ENCODE data around the gene CYB5R3. TPM values are rescaled to one million over a fixed set of nuclear protein-coding genes. Genes with fewer than 3 reads are reported as not detected.
"Not testable (repeated sequence)": the region's sequence is repeated elsewhere in the genome, so short reads cannot be mapped to it uniquely, and the experiment has no call there.

Gene CYB5R3
- total RNA-seq, 4 donors from 2014 or later, result 134 to 200 (median 176) TPM

DNA sequence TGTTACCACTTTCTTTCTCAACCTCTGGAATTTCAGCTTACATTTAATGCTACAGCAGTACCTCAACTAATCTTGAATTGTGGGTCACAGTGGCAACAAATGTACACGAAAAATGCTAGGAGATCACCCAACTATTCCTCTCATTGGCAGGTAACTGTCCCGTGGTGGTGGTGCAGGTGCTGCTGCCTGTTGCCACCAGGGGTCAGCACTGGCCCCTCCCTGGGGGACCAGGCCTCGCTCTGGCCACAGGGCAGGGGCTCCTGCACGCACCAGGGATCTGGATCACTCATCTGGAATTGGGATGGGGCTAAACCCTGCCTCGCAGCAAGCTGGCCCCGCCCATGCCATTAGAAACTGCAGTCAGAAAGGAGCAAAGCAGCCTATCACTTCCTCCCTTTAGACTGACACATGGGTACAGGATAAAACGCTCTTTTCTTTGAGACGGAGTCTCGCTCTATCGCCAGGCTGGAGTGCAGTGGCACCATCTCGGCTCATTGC is 27.6 kb downstream of the CYB5R3 start:
- no peak overlapping the region for H3K4me3 ChIP-seq
- TF ChIP-seq EP300 (IDR thresholded peaks at IDR 0.05), result peak in 1 of 2 donors; percentile 33
- peak; percentile 64 to 82 (median 74) for TF ChIP-seq CTCF (IDR thresholded peaks at IDR 0.05)
- no peak for TF ChIP-seq POLR2A (IDR thresholded peaks at IDR 0.05)
- no peaks in the 10 kb centered on the region for H3K27me3 ChIP-seq
- no peaks in the 10 kb centered on the region for H3K9me3 ChIP-seq
- H3K27ac ChIP-seq, result peak overlapping the region in 3 of 4 donors; percentile 40 to 88 (median 80)
- 44 to 45% methylated on average over 11 of the region's 11 CpGs for WGBS, 2 donors
- peak in 1 of 2 donors; percentile 51 for DNase-seq (ENCODE audit: low spot score in 2 of 2)
- H3K4me1 ChIP-seq, result peaks cover 0 to 60% (median 29%) of the 10 kb centered on the region in 4 donors
- H3K36me3 ChIP-seq, result peaks cover 0 to 67% (median 5%) of the 10 kb centered on the region in 3 donors

GRCh38 chr22:42620084-42620483 is 29.1 kb downstream of the CYB5R3 start:
- H3K27ac ChIP-seq, result peak overlapping the region in 3 of 4 donors; percentile 34 to 88 (median 80)
- DNase-seq (ENCODE audit: low spot score in 2 of 2), result no peak
- no peak overlapping the region for H3K4me3 ChIP-seq
- peaks cover 0 to 52% (median 4%) of the 10 kb centered on the region in 3 donors for H3K36me3 ChIP-seq
- H3K9me3 ChIP-seq, result no peaks in the 10 kb centered on the region
- H3K27me3 ChIP-seq, result no peaks in the 10 kb centered on the region
- no peak for TF ChIP-seq EP300 (IDR thresholded peaks at IDR 0.05)
- 84 to 92% methylated on average over 4 of the region's 4 CpGs for WGBS, 2 donors
- peaks cover 0 to 74% (median 40%) of the 10 kb centered on the region in 4 donors for H3K4me1 ChIP-seq

- peak overlapping the region in 3 of 4 donors; percentile 2 to 88 (median 80) for H3K27ac ChIP-seq
- no peak overlapping the region for H3K4me3 ChIP-seq
- WGBS, 2 donors, result 89 to 96% methylated on average over 32 to 35 of the region's 35 CpGs
- H3K9me3 ChIP-seq, result no peaks in the 10 kb centered on the region
- DNase-seq (ENCODE audit: low spot score in 2 of 2), result no peak
- no peak for TF ChIP-seq EP300 (IDR thresholded peaks at IDR 0.05)
- TF ChIP-seq CTCF (IDR thresholded peaks at IDR 0.05), result no peak
- TF ChIP-seq POLR2A (IDR thresholded peaks at IDR 0.05), result no peak
- H3K36me3 ChIP-seq, result peaks cover 0 to 46% (median 0%) of the 10 kb centered on the region in 3 donors
- H3K27me3 ChIP-seq, result no peaks in the 10 kb centered on the region
- peaks cover 0 to 68% (median 39%) of the 10 kb centered on the region in 4 donors for H3K4me1 ChIP-seq
These were observed 29.7 kb downstream of the CYB5R3 start for GRCh38 chr22:42619261-42620063.

- no peak overlapping the region for H3K4me3 ChIP-seq
- peaks cover 0 to 25% (median 0%) of the 10 kb centered on the region in 3 donors for H3K36me3 ChIP-seq
- TF ChIP-seq POLR2A (IDR thresholded peaks at IDR 0.05), result no peak
- peak in 1 of 2 donors; percentile 6 for TF ChIP-seq EP300 (IDR thresholded peaks at IDR 0.05)
- 48 to 52% methylated on average over 20 of the region's 20 CpGs for WGBS, 2 donors
- no peaks in the 10 kb centered on the region for H3K9me3 ChIP-seq
- peaks cover 0 to 68% (median 46%) of the 10 kb centered on the region in 4 donors for H3K4me1 ChIP-seq
- no peak for DNase-seq (ENCODE audit: low spot score in 2 of 2)
- H3K27ac ChIP-seq, result peak overlapping the region in 2 of 4 donors; percentile 97 to 99
- no peaks in the 10 kb centered on the region for H3K27me3 ChIP-seq
These were observed 31.8 kb downstream of the CYB5R3 start for GRCh38 chr22:42617155-42617983.

GRCh38 chr22:42615860-42616175 is 33.4 kb downstream of the CYB5R3 start:
- 18 to 23% methylated on average over 13 of the region's 13 CpGs for WGBS, 2 donors
- peaks cover 0 to 68% (median 40%) of the 10 kb centered on the region in 4 donors for H3K4me1 ChIP-seq
- H3K4me3 ChIP-seq, result peak overlapping the region; percentile 26 to 84 (median 68)
- not testable (repeated sequence) for DNase-seq (ENCODE audit: low spot score in 2 of 2); H3K9me3 ChIP-seq; H3K27me3 ChIP-seq
- H3K27ac ChIP-seq, result peak overlapping the region; percentile 91 to 99 (median 96)
- H3K36me3 ChIP-seq, result peaks cover 0 to 21% (median 0%) of the 10 kb centered on the region in 3 donors

DNA sequence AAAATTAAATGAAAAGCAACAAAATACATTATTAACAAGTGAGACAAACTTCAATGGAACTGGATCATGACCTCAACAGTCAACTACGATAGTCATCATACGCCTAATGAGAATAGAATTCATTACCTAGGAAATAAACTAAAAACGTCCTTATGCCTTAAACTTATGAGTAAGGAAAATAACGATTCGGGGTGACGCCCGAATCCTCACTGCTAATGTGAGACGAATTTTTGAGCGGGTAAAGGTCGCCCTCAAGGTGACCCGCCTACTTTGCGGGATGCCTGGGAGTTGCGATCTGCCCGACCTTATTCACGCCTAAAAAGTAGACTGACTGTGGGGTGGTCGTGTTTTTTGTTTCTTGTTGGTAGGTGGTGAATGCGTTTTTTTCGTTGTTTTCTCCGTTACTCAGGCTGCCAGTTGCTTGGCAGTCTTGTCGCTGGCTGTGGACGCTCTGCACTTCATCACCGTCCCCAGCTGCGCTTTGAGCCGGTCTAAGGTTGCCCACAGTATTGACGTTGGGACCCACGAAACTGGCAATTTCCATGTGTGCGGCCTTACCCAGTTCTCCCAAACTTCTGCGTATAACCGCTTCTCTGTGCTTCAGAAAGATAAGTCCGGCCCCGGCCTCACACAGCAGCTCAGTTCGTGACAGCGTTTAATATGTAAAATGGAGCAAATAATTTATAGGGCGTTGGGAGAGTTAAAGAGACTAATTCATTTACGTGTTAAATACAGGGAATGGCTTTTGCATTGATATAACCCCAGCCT is 33.9 kb downstream of the CYB5R3 start:
- Histone ChIP-seq H3K27ac (peak overlapping the region; percentile 91 to 99 (median 96)), H3K4me1 (peaks cover 0 to 68% (median 41%) of the 10 kb centered on the region in 4 donors)

More for the DNA sequence above, 33.9 kb downstream of the CYB5R3 start:
- peak; percentile 74 to 78 for DNase-seq (ENCODE audit: low spot score in 2 of 2)
- WGBS, 2 donors, result 1 to 2% methylated on average over 35 of the region's 35 CpGs
- Histone ChIP-seq H3K4me3 (peak overlapping the region; percentile 26 to 84 (median 68)), H3K27me3 (no peaks in the 10 kb centered on the region), H3K36me3 (peaks cover 0 to 18% (median 0%) of the 10 kb centered on the region in 3 donors), H3K9me3 (no peaks in the 10 kb centered on the region)
- TF ChIP-seq POLR2A (IDR thresholded peaks at IDR 0.05) (peak; percentile 74 to 93), CTCF (IDR thresholded peaks at IDR 0.05) (peak in 1 of 5 experiments; percentile 11), EP300 (IDR thresholded peaks at IDR 0.05) (peak in 1 of 2 donors; percentile 98)
